Gastroesophageal sphincter (tissue), 3 donors: ENCODE data around the gene LRR1.

Experiments used
- POLR2A ChIP-seq, 2 donors: fragments of 450-650 bp; IDR thresholded peaks; one replicate each; pipeline ENCODE4 v1.6.1; 2017; ENCODE audit warnings: antibody characterized with exemption in 2 of 2, mild to moderate bottlenecking in 2 of 2, moderate library complexity in 1 of 2
- POLR2AphosphoS5 ChIP-seq: sonication (generic); formaldehyde crosslinking; IDR thresholded peaks from one replicate; pipeline ENCODE4 v1.6.1; 2017; ENCODE audit warnings: antibody characterized with exemption
- TF ChIP-seq, protein P1 (sequence below), 4 experiments: fragments of 200-600 bp in 2 of 4; fragments of 450-650 bp in 2 of 4; sonication (generic) in 1 of 4; IDR thresholded peaks; one replicate each; pipeline ENCODE4 v1.5.1; 2017 to 2019; ENCODE audit warnings: antibody characterized with exemption in 4 of 4, mild to moderate bottlenecking in 2 of 4, moderate library complexity in 2 of 4

DNA sequence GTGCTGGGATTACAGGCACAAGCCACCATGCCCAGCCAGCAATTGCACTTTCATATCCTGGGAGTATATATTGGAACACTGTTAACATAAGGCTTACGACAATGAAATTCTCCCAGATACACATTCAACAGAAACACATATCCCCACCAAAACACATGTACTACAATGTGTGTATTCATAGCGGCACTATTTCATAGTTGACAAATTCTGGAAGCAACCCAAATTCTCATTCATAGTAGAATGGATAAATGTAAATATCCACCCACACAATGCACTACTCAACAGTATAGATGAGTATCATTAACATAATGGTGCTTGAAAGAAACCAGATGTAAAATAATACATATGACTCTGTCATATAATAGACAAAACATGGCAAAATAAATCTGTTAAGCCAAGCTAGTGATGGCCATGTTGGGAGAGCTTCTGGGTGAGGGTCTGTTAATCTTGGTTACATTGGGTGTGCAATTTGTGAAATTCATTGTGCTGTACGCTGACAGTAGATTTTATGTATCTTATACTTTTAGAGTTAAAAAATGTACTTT is 38.9 kb downstream of the LRR1 start:
- TF ChIP-seq, protein P1, sequence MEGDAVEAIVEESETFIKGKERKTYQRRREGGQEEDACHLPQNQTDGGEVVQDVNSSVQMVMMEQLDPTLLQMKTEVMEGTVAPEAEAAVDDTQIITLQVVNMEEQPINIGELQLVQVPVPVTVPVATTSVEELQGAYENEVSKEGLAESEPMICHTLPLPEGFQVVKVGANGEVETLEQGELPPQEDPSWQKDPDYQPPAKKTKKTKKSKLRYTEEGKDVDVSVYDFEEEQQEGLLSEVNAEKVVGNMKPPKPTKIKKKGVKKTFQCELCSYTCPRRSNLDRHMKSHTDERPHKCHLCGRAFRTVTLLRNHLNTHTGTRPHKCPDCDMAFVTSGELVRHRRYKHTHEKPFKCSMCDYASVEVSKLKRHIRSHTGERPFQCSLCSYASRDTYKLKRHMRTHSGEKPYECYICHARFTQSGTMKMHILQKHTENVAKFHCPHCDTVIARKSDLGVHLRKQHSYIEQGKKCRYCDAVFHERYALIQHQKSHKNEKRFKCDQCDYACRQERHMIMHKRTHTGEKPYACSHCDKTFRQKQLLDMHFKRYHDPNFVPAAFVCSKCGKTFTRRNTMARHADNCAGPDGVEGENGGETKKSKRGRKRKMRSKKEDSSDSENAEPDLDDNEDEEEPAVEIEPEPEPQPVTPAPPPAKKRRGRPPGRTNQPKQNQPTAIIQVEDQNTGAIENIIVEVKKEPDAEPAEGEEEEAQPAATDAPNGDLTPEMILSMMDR (IDR thresholded peaks at IDR 0.05): no peak
- TF ChIP-seq POLR2A (IDR thresholded peaks at IDR 0.05) (no peak), POLR2AphosphoS5 (no peak)
